ENCODE measurements around the gene SUPV3L1. TPM values are rescaled to one million over a fixed set of nuclear protein-coding genes. Genes with fewer than 3 reads are reported as not detected.
A peak's percentile ranks its signal among the peaks of the same experiment; 100 is the strongest.

SUPV3L1 gene
- total and polyA plus RNA-seq, 9 of the 15 experiments (the other 6 are each of a cell fraction or from before 2014, with no cell fraction given), result 45.2 to 156 (median 92.6) TPM

DNA sequence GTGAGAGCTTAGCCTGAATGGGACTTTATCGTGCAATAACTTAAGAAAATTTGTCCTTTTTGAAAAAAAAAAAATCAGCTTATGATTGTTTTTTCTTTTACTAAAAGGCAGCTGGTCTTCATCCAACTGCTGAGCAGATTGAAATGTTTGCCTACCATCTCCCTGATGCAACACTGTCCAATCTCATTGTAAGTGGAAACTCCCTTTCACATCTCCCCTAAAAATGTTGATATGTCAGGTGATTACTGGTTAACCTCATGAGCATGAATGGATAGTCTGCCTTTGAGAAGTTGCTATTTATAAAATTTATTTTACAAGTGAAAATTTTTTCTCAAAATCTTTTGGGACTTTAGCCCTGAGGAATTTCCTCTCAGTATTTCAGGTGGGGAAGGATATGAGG lies 22.3 kb downstream of the SUPV3L1 start:
- intact Hi-C loops (cut with micrococcal nuclease), result no loop called here
- no peak overlapping the region for H3K27ac ChIP-seq (ENCODE audit: extremely low read depth, low read depth, low read length)
- ATAC-seq (peak; percentile 60), DNase-seq (ENCODE audit: extremely low read depth in 1 of 4, low spot score in 3 of 4) (no peak), FAIRE-seq (no peak)
- H3K79me2 ChIP-seq (ENCODE audit: control insufficient read depth, insufficient read depth, low read length), result no peaks in the 10 kb centered on the region
- no TSS peak for BruUV-seq (replicated peaks)
- no peaks in the 10 kb centered on the region for H4K20me1 ChIP-seq (replicated peaks; ENCODE audit: control insufficient read depth, insufficient read depth, low read length)
- H3K4me3 ChIP-seq, result no peak overlapping the region
- H3K9me1 ChIP-seq (ENCODE audit: control insufficient read depth, insufficient read depth, low read length), result no peaks in the 10 kb centered on the region
- WGBS (ENCODE audit: insufficient coverage, low coverage, missing lambda C conversion rate), result 92% methylated on average over 1 of the region's 1 CpG
- in situ Hi-C loops (cut with MboI), result no loop called here
- no peaks in the 10 kb centered on the region for H3K27me3 ChIP-seq (ENCODE audit: control insufficient read depth in 2 of 2, insufficient read depth in 2 of 2, low read length in 2 of 2)
- H3K4me1 ChIP-seq (replicated peaks in 1 of 2; ENCODE audit: control insufficient read depth in 2 of 2, insufficient read depth in 2 of 2, low read length in 2 of 2), result no peaks in the 10 kb centered on the region
- H3K9ac ChIP-seq (ENCODE audit: insufficient read depth in 1 of 2, low read depth in 2 of 2, low read length in 2 of 2), result no peak overlapping the region
- H3K36me3 ChIP-seq (ENCODE audit: control insufficient read depth, insufficient read depth, low read length), result peaks cover 84% of the 10 kb centered on the region
- POLR2A ChIA-PET, result interaction anchor here (0.7 to 12.6 kb wide), 3 partner anchors 6 to 209 kb away, joined by 3 to 95 read pairs (median 95); no protein-coding TSS in a partner anchor
- no peak overlapping the region for H3K4me2 ChIP-seq (ENCODE audit: insufficient read depth, low read length)
- CTCF ChIA-PET (ENCODE audit: low intra/inter-chr PET ratio), result no interaction called here
- H3K9me3 ChIP-seq (replicated peaks; ENCODE audit: control insufficient read depth, insufficient read depth, low read depth, low read length), result no peaks in the 10 kb centered on the region
- H2AFZ ChIP-seq (ENCODE audit: low read depth, low read length), result no peak overlapping the region
- TF ChIP-seq MCM2 (IDR thresholded peaks at IDR 0.05; ENCODE audit: low read depth) (no peak), MYC (IDR thresholded peaks at IDR 0.05; ENCODE audit: low read depth, low read length) (no peak), MYC (CRISPR knock-in tag; IDR thresholded peaks at IDR 0.05; ENCODE audit: borderline replicate concordance, low read depth) (no peak), FUS (optimal IDR thresholded peaks at IDR 0.05; ENCODE audit: low read depth, low read length) (no peak), ZNF77 (CRISPR knock-in tag; IDR thresholded peaks at IDR 0.05) (no peak), SIX5 (IDR thresholded peaks at IDR 0.05; ENCODE audit: borderline replicate concordance in 1 of 2, insufficient read depth in 1 of 2, low read depth in 1 of 2, low read length in 2 of 2) (no peak), NR2C2 (CRISPR knock-in tag; IDR thresholded peaks at IDR 0.05) (no peak), NR2C2 (tag; IDR thresholded peaks at IDR 0.05) (peak; percentile 47; the same call in 1 of the 2 replicates), JUNB (CRISPR knock-in tag; conservative IDR thresholded peaks at IDR 0.05) (no peak), ZC3H8 (IDR thresholded peaks at IDR 0.05) (no peak), SNIP1 (IDR thresholded peaks at IDR 0.05; ENCODE audit: low read depth) (no peak), POLR2H (tag; IDR thresholded peaks at IDR 0.05; ENCODE audit: low read depth) (peak; percentile 70; the same call in 1 of the 2 replicates), ZNF232 (CRISPR knock-in tag; IDR thresholded peaks at IDR 0.05) (no peak), RBBP5 (IDR thresholded peaks at IDR 0.05; ENCODE audit: borderline replicate concordance, insufficient read depth, low read length, poor library complexity, severe bottlenecking) (no peak), ZBED1 (IDR thresholded peaks at IDR 0.05) (no peak), MEIS2 (IDR thresholded peaks at IDR 0.05; ENCODE audit: partially characterized antibody) (no peak)
- TF ChIP-seq, protein P1, sequence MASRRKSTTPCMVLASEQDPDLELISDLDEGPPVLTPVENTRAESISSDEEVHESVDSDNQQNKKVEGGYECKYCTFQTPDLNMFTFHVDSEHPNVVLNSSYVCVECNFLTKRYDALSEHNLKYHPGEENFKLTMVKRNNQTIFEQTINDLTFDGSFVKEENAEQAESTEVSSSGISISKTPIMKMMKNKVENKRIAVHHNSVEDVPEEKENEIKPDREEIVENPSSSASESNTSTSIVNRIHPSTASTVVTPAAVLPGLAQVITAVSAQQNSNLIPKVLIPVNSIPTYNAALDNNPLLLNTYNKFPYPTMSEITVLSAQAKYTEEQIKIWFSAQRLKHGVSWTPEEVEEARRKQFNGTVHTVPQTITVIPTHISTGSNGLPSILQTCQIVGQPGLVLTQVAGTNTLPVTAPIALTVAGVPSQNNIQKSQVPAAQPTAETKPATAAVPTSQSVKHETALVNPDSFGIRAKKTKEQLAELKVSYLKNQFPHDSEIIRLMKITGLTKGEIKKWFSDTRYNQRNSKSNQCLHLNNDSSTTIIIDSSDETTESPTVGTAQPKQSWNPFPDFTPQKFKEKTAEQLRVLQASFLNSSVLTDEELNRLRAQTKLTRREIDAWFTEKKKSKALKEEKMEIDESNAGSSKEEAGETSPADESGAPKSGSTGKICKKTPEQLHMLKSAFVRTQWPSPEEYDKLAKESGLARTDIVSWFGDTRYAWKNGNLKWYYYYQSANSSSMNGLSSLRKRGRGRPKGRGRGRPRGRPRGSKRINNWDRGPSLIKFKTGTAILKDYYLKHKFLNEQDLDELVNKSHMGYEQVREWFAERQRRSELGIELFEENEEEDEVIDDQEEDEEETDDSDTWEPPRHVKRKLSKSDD (conservative IDR thresholded peaks at IDR 0.05; ENCODE audit: low read length), result no peak
- TF ChIP-seq, protein P2, sequence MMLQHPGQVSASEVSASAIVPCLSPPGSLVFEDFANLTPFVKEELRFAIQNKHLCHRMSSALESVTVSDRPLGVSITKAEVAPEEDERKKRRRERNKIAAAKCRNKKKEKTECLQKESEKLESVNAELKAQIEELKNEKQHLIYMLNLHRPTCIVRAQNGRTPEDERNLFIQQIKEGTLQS (IDR thresholded peaks at IDR 0.05), result peak; percentile 46; the same call in 1 of the 2 replicates
- TF ChIP-seq, protein P2 (CRISPR knock-in tag; conservative IDR thresholded peaks at IDR 0.05), result no peak
- TF ChIP-seq, protein P3, sequence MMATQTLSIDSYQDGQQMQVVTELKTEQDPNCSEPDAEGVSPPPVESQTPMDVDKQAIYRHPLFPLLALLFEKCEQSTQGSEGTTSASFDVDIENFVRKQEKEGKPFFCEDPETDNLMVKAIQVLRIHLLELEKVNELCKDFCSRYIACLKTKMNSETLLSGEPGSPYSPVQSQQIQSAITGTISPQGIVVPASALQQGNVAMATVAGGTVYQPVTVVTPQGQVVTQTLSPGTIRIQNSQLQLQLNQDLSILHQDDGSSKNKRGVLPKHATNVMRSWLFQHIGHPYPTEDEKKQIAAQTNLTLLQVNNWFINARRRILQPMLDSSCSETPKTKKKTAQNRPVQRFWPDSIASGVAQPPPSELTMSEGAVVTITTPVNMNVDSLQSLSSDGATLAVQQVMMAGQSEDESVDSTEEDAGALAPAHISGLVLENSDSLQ (IDR thresholded peaks at IDR 0.05), result no peak

All from K562 (cell line).